Measurements from ENCODE around the gene DEPDC1. TPM values are rescaled to one million over a fixed set of nuclear protein-coding genes. Genes with fewer than 3 reads are reported as not detected.

DEPDC1 gene
- total RNA-seq, 1 donor from 2014 or later: 0.26 TPM

GRCh38 chr1:68473060-68473459 lies 23.8 kb downstream of the DEPDC1 start:
- Histone ChIP-seq H3K36me3 (ENCODE audit: control insufficient read depth, insufficient read depth, low read length) (no peaks in the 10 kb centered on the region), H3K27me3 (ENCODE audit: control insufficient read depth, insufficient read depth, low read length) (no peaks in the 10 kb centered on the region), H3K4me3 (ENCODE audit: low read depth, low read length) (no peak overlapping the region)
- FAIRE-seq: no peak
- TF ChIP-seq, protein P1, sequence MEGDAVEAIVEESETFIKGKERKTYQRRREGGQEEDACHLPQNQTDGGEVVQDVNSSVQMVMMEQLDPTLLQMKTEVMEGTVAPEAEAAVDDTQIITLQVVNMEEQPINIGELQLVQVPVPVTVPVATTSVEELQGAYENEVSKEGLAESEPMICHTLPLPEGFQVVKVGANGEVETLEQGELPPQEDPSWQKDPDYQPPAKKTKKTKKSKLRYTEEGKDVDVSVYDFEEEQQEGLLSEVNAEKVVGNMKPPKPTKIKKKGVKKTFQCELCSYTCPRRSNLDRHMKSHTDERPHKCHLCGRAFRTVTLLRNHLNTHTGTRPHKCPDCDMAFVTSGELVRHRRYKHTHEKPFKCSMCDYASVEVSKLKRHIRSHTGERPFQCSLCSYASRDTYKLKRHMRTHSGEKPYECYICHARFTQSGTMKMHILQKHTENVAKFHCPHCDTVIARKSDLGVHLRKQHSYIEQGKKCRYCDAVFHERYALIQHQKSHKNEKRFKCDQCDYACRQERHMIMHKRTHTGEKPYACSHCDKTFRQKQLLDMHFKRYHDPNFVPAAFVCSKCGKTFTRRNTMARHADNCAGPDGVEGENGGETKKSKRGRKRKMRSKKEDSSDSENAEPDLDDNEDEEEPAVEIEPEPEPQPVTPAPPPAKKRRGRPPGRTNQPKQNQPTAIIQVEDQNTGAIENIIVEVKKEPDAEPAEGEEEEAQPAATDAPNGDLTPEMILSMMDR (IDR thresholded peaks at IDR 0.05; ENCODE audit: insufficient read depth, low read length, severe bottlenecking): no peak
- DNase-seq (ENCODE audit: low read depth): no peak

GRCh38 chr1:68470388-68470970 lies 26.4 kb downstream of the DEPDC1 start:
- Histone ChIP-seq H3K36me3 (ENCODE audit: control insufficient read depth, insufficient read depth, low read length) (no peaks in the 10 kb centered on the region), H3K27me3 (ENCODE audit: control insufficient read depth, insufficient read depth, low read length) (no peaks in the 10 kb centered on the region), H3K4me3 (ENCODE audit: low read depth, low read length) (no peak overlapping the region)
- FAIRE-seq (no peak), DNase-seq (ENCODE audit: low read depth) (no peak)
- TF ChIP-seq, protein P1 (IDR thresholded peaks at IDR 0.05; ENCODE audit: insufficient read depth, low read length, severe bottlenecking): peak; percentile 40

GRCh38 chr1:68464891-68465290 lies 32.0 kb downstream of the DEPDC1 start:
- no peaks in the 10 kb centered on the region for H3K36me3 ChIP-seq (ENCODE audit: control insufficient read depth, insufficient read depth, low read length)
- H3K27me3 ChIP-seq (ENCODE audit: control insufficient read depth, insufficient read depth, low read length): no peaks in the 10 kb centered on the region
- TF ChIP-seq, protein P1 (IDR thresholded peaks at IDR 0.05; ENCODE audit: insufficient read depth, low read length, severe bottlenecking): no peak
- no peak overlapping the region for H3K4me3 ChIP-seq (ENCODE audit: low read depth, low read length)
- FAIRE-seq (no peak), DNase-seq (ENCODE audit: low read depth) (no peak)

- H3K4me3 ChIP-seq (ENCODE audit: low read depth, low read length): no peak overlapping the region
- no peaks in the 10 kb centered on the region for H3K27me3 ChIP-seq (ENCODE audit: control insufficient read depth, insufficient read depth, low read length)
- no peak for DNase-seq (ENCODE audit: low read depth)
- TF ChIP-seq, protein P1 (IDR thresholded peaks at IDR 0.05; ENCODE audit: insufficient read depth, low read length, severe bottlenecking): no peak
- FAIRE-seq: no peak
- no peaks in the 10 kb centered on the region for H3K36me3 ChIP-seq (ENCODE audit: control insufficient read depth, insufficient read depth, low read length)
Measured at GRCh38 chr1:68460935-68461334, 35.9 kb downstream of the DEPDC1 start.

DNA sequence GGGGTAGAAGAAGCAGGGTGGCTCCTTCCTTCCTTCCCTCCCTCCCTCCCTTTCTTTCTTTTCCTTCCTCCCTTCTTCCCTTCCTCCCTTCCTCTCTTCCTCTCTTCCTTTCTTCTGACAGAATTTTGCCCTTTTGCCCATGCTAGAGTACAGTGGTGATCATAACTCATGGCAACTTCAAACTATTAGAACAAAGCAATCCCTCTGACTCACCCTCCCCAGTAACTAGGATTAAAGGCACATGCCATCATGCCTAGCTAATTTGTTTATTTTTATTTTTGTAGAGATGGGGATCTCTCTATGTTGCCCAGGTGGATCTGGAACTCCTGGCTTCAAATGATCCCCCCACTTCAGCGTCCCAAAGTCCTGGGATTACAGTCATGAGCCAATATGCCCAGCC lies 37.1 kb downstream of the DEPDC1 start:
- no peak for FAIRE-seq
- DNase-seq (ENCODE audit: low read depth): peak; percentile 59

More for the DNA sequence above, 37.1 kb downstream of the DEPDC1 start:
- H3K4me3 ChIP-seq (ENCODE audit: low read depth, low read length): no peak overlapping the region
- no peaks in the 10 kb centered on the region for H3K27me3 ChIP-seq (ENCODE audit: control insufficient read depth, insufficient read depth, low read length)
- TF ChIP-seq, protein P1 (IDR thresholded peaks at IDR 0.05; ENCODE audit: insufficient read depth, low read length, severe bottlenecking): no peak
- H3K36me3 ChIP-seq (ENCODE audit: control insufficient read depth, insufficient read depth, low read length): no peaks in the 10 kb centered on the region

Measured in bronchial epithelial cell (primary cell).